ENCODE results near the gene SLC25A47.

The SLC25A47 gene

GRCh38 chr14:100321473-100322137, 1.5 kb upstream of the SLC25A47 start:
- H3K27me3 ChIP-seq (ENCODE audit: insufficient read depth, low read depth, severe bottlenecking): no peaks in the 10 kb centered on the region
- H3K4me3 ChIP-seq (ENCODE audit: low read depth, low read length): no peak overlapping the region
- no peak overlapping the region for H3K27ac ChIP-seq
- no peaks in the 10 kb centered on the region for H3K9me3 ChIP-seq (ENCODE audit: severe bottlenecking)
- no peak for DNase-seq
- H3K36me3 ChIP-seq: no peaks in the 10 kb centered on the region
- TF ChIP-seq CTCF (IDR thresholded peaks at IDR 0.05; ENCODE audit: low read depth, low read length): no peak

- Histone ChIP-seq H3K9me3 (ENCODE audit: severe bottlenecking) (no peaks in the 10 kb centered on the region), H3K36me3 (no peaks in the 10 kb centered on the region), H3K4me3 (ENCODE audit: low read depth, low read length) (no peak overlapping the region), H3K27me3 (ENCODE audit: insufficient read depth, low read depth, severe bottlenecking) (no peaks in the 10 kb centered on the region), H3K27ac (no peak overlapping the region; the same call in 1 of the 2 replicates)
- no peak for DNase-seq
- no peak for TF ChIP-seq CTCF (IDR thresholded peaks at IDR 0.05; ENCODE audit: low read depth, low read length)
Measured at GRCh38 chr14:100322138-100322957, 791 bp upstream of the SLC25A47 start.

- Histone ChIP-seq H3K27ac (no peak overlapping the region), H3K36me3 (no peaks in the 10 kb centered on the region), H3K4me3 (ENCODE audit: low read depth, low read length) (no peak overlapping the region), H3K27me3 (ENCODE audit: insufficient read depth, low read depth, severe bottlenecking) (no peaks in the 10 kb centered on the region), H3K9me3 (ENCODE audit: severe bottlenecking) (no peaks in the 10 kb centered on the region)
- no peak for TF ChIP-seq CTCF (IDR thresholded peaks at IDR 0.05; ENCODE audit: low read depth, low read length)
- DNase-seq: no peak
Measured at GRCh38 chr14:100323942-100324307, 786 bp downstream of the SLC25A47 start.

- H3K4me3 ChIP-seq (ENCODE audit: low read depth, low read length): no peak overlapping the region
- H3K27me3 ChIP-seq (ENCODE audit: insufficient read depth, low read depth, severe bottlenecking): no peaks in the 10 kb centered on the region
- H3K27ac ChIP-seq: no peak overlapping the region
- DNase-seq: no peak
- no peaks in the 10 kb centered on the region for H3K9me3 ChIP-seq (ENCODE audit: severe bottlenecking)
- H3K36me3 ChIP-seq: no peaks in the 10 kb centered on the region
- no peak for TF ChIP-seq CTCF (IDR thresholded peaks at IDR 0.05; ENCODE audit: low read depth, low read length)
Measured at GRCh38 chr14:100325231-100325632, 2.1 kb downstream of the SLC25A47 start.

GRCh38 chr14:100325958-100326357, 2.8 kb downstream of the SLC25A47 start:
- no peak for TF ChIP-seq CTCF (IDR thresholded peaks at IDR 0.05; ENCODE audit: low read depth, low read length)
- Histone ChIP-seq H3K27ac (no peak overlapping the region), H3K9me3 (ENCODE audit: severe bottlenecking) (no peaks in the 10 kb centered on the region), H3K27me3 (ENCODE audit: insufficient read depth, low read depth, severe bottlenecking) (no peaks in the 10 kb centered on the region), H3K36me3 (no peaks in the 10 kb centered on the region), H3K4me3 (ENCODE audit: low read depth, low read length) (no peak overlapping the region)
- no peak for DNase-seq

Data from WERI-Rb-1 (cell line).